Fibroblast of skin of right biceps (primary cell): ENCODE measurements around the gene ADAMTS5.

ENCODE experiments used
- DNase-seq: peaks from one replicate; pipeline ENCODE4 v3.0.0-alpha.2; 2013

ADAMTS5 gene

GRCh38 chr21:26967062-26967913, at the start of gene ADAMTS5:
Gene ADAMTS5, minus strand, starts transcription at chr21:26967088. Its CDS starts 697 bp downstream, at chr21:26966391.
- peak; percentile 72 for DNase-seq

- DNase-seq = no peak
Observed at GRCh38 chr21:27001526-27001925, 34.6 kb upstream of the ADAMTS5 start.

GRCh38 chr21:26983576-26983975, 16.7 kb upstream of the ADAMTS5 start:
- no peak for DNase-seq

GRCh38 chr21:26982767-26983166, 15.9 kb upstream of the ADAMTS5 start:
- peak; percentile 34 for DNase-seq

GRCh38 chr21:26977746-26978145, 10.9 kb upstream of the ADAMTS5 start:
- DNase-seq = peak; percentile 69

GRCh38 chr21:26973226-26973625, 6.3 kb upstream of the ADAMTS5 start:
- no peak for DNase-seq

GRCh38 chr21:26972192-26972591, 5.3 kb upstream of the ADAMTS5 start:
- no peak for DNase-seq

GRCh38 chr21:26969971-26970725, 3.3 kb upstream of the ADAMTS5 start:
- DNase-seq = no peak

GRCh38 chr21:26966649-26967061, 233 bp downstream of the ADAMTS5 start:
- no peak for DNase-seq

- DNase-seq = no peak
Observed at GRCh38 chr21:26965907-26966581, 844 bp downstream of the ADAMTS5 start.

- DNase-seq = peak; percentile 39
Observed at GRCh38 chr21:26965040-26965906, 1.6 kb downstream of the ADAMTS5 start.

- DNase-seq = peak; percentile 67
Observed at GRCh38 chr21:26964170-26964778, 2.6 kb downstream of the ADAMTS5 start.

- DNase-seq = peak; percentile 63
Observed at GRCh38 chr21:26962621-26963181, 4.2 kb downstream of the ADAMTS5 start.

GRCh38 chr21:26961698-26962097, 5.2 kb downstream of the ADAMTS5 start:
- peak; percentile 31 for DNase-seq

- no peak for DNase-seq
Observed at GRCh38 chr21:26958788-26959187, 8.1 kb downstream of the ADAMTS5 start.

GRCh38 chr21:26956813-26957212, 10.1 kb downstream of the ADAMTS5 start:
- DNase-seq = no peak

- no peak for DNase-seq
Observed at GRCh38 chr21:26956216-26956615, 10.7 kb downstream of the ADAMTS5 start.

GRCh38 chr21:26954662-26955121, 12.2 kb downstream of the ADAMTS5 start:
- DNase-seq = peak; percentile 64

GRCh38 chr21:26952374-26953066, 14.4 kb downstream of the ADAMTS5 start:
- DNase-seq = no peak

GRCh38 chr21:26949830-26950229, 17.1 kb downstream of the ADAMTS5 start:
- DNase-seq = no peak

GRCh38 chr21:26948194-26948593, 18.7 kb downstream of the ADAMTS5 start:
- DNase-seq = no peak
